ENCODE results near the gene SLITRK6.

GRCh38 chr13:85825454-85825853 is 26.2 kb upstream of the SLITRK6 start:
- TF ChIP-seq CTCF (IDR thresholded peaks at IDR 0.05; ENCODE audit: low read depth, low read length) (no peak), POLR2A (IDR thresholded peaks at IDR 0.05; ENCODE audit: extremely low read depth, insufficient read length) (no peak), MYC (IDR thresholded peaks at IDR 0.05; ENCODE audit: low read depth, low read length) (no peak), MAX (IDR thresholded peaks at IDR 0.05; ENCODE audit: low read depth, low read length) (no peak)

Data from NB4 (cell line).